ENCODE data around the gene KSR2. TPM values are rescaled to one million over a fixed set of nuclear protein-coding genes. Genes with fewer than 3 reads are reported as not detected.

Gene KSR2
- total RNA-seq, 1 experiment from 2014 or later, result 1.3 TPM

DNA sequence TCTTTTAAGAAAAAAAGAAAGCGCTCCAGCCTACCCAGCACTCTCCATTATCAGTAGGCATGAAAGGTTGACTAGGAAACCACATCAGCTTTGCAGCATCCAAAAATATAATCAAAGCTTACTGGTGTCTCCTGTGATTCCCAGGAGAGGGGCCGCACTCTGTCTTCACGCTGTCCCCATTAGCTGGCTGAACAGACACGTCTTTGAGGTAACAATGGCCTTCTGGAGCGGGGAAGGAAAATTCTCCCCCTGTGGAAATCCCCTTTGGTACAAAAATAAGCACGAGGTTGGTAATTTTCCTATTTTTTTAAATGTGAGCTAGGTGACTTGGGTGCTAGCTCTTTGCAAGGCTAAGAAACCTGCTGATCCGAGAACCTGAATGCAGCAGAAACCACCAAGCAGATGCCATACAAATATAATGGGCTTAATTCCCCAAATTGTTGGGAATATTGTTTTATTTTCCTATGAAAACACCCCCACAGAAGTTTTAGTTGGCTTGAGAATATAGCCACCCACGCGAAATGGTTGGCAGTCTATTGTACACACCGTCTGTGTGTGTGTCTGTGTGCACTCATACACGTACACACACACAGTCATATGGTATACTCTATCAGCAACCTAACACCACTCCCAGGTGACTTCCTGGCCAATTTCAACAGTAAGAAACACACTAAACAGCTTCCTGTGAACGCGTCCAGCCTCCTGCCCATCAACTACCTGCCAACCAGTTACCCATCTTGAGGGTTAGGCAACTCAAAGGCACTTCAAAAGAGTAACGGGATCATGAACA is 71.2 kb downstream of the KSR2 start:
- no peak overlapping the region for H2AK5ac ChIP-seq (ENCODE audit: insufficient read length, low read length)
- no peaks in the 10 kb centered on the region for H3K27me3 ChIP-seq (ENCODE audit: insufficient read depth, low read length)
- H3T11ph ChIP-seq (ENCODE audit: low read length), result no peak overlapping the region
- H3K4me3 Mint-ChIP-seq, result no peak overlapping the region
- no peak overlapping the region for H3K27ac ChIP-seq (ENCODE audit: insufficient read length, low read depth, low read length)
- whole genome bisulfite sequencing (ENCODE audit: extremely low coverage, insufficient read length, low lambda C conversion rate), result no CpG with 5 or more reads among the region's 14 CpGs
- no peaks in the 10 kb centered on the region for H3K79me2 ChIP-seq (ENCODE audit: insufficient read depth, low read length)
- no peak overlapping the region for H4K5ac ChIP-seq (ENCODE audit: insufficient read length, low read depth, low read length)
- TF ChIP-seq, protein P1, sequence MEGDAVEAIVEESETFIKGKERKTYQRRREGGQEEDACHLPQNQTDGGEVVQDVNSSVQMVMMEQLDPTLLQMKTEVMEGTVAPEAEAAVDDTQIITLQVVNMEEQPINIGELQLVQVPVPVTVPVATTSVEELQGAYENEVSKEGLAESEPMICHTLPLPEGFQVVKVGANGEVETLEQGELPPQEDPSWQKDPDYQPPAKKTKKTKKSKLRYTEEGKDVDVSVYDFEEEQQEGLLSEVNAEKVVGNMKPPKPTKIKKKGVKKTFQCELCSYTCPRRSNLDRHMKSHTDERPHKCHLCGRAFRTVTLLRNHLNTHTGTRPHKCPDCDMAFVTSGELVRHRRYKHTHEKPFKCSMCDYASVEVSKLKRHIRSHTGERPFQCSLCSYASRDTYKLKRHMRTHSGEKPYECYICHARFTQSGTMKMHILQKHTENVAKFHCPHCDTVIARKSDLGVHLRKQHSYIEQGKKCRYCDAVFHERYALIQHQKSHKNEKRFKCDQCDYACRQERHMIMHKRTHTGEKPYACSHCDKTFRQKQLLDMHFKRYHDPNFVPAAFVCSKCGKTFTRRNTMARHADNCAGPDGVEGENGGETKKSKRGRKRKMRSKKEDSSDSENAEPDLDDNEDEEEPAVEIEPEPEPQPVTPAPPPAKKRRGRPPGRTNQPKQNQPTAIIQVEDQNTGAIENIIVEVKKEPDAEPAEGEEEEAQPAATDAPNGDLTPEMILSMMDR (conservative IDR thresholded peaks at IDR 0.05), result no peak
- H3K56ac ChIP-seq (ENCODE audit: insufficient read length, low read depth, low read length), result no peak overlapping the region
- H3K9me3 Mint-ChIP-seq, result peaks cover 0 to 3% of the 10 kb centered on the region in 2 experiments; a peak in 1 of 5 replicates
- H4K91ac ChIP-seq (ENCODE audit: insufficient read length, low read depth, low read length), result no peak overlapping the region
- no peak overlapping the region for H3K4ac ChIP-seq (ENCODE audit: low read depth, low read length)
- no peaks in the 10 kb centered on the region for H3K27me3 Mint-ChIP-seq (ENCODE audit: low read depth)
- H2BK5ac ChIP-seq (ENCODE audit: insufficient read length, low read length), result no peak overlapping the region
- no peaks in the 10 kb centered on the region for H3K9me3 ChIP-seq (ENCODE audit: control insufficient read depth, low read depth, low read length)
- peak overlapping the region in 1 of 3 experiments; percentile 56; a peak in 1 of 7 replicates for H3K27ac Mint-ChIP-seq
- no peak overlapping the region for H3K18ac ChIP-seq (ENCODE audit: insufficient read length, low read depth, low read length)
- H2BK15ac ChIP-seq (ENCODE audit: low read depth, low read length), result no peak overlapping the region
- H4K20me1 ChIP-seq (ENCODE audit: control insufficient read depth, insufficient read depth, insufficient read length), result no peaks in the 10 kb centered on the region
- 0 out of 7 replicates have a peak, but pooled peaks cover 0 to 3% (median 0%) of the 10 kb centered on the region in 3 experiments for H3K36me3 Mint-ChIP-seq (ENCODE audit: insufficient read depth in 1 of 3, low read depth in 3 of 3)
- no peak overlapping the region for H3K4me2 ChIP-seq (ENCODE audit: insufficient read depth, insufficient read length, low read length)
- H3K9ac ChIP-seq (ENCODE audit: extremely low read depth, insufficient read length, low read length), result no peak overlapping the region
- H3K23me2 ChIP-seq (ENCODE audit: insufficient read length, low read depth, low read length, poor library complexity, severe bottlenecking), result no peaks in the 10 kb centered on the region
- no peak overlapping the region for H3K23ac ChIP-seq (ENCODE audit: insufficient read length, low read depth, low read length)
- no peak overlapping the region for H2BK120ac ChIP-seq (ENCODE audit: low read depth, low read length, poor library complexity, severe bottlenecking)
- no peaks in the 10 kb centered on the region for H3K4me1 ChIP-seq (ENCODE audit: insufficient read depth, low read length)
- no peaks in the 10 kb centered on the region for H3K79me1 ChIP-seq (ENCODE audit: insufficient read depth, low read depth, low read length, poor library complexity, severe bottlenecking)
- no peak for DNase-seq
- H2AFZ ChIP-seq (ENCODE audit: low read length), result no peak overlapping the region
- H3K4me1 Mint-ChIP-seq, result no peaks in the 10 kb centered on the region
- no peak overlapping the region for H2BK12ac ChIP-seq (ENCODE audit: insufficient read length, low read depth, low read length)
- no peak overlapping the region for H2BK20ac ChIP-seq (ENCODE audit: low read depth, low read length, poor library complexity, severe bottlenecking)
- H3K14ac ChIP-seq (ENCODE audit: insufficient read depth, low read length), result no peak overlapping the region
- no peak overlapping the region for H4K8ac ChIP-seq (replicated peaks; ENCODE audit: insufficient read length, low read depth, low read length)

Data from H9 (cell line).